Nephron (organoid): Measurements from ENCODE around the gene ZBTB20.

Experiments
- H3K27ac Mint-ChIP-seq, 3 experiments: 2 replicates each; pipeline ENCODE4 v1.8.0; 2020; ENCODE audit warnings: mixed read lengths in 3 of 3, mild to moderate bottlenecking in 2 of 3, moderate library complexity in 1 of 3
- H3K27me3 Mint-ChIP-seq: 2 replicates; pipeline ENCODE4 v1.8.0; 2021; ENCODE audit warnings: low read depth, mild to moderate bottlenecking, moderate library complexity, mixed read lengths
- H3K36me3 Mint-ChIP-seq: 2 replicates; pipeline ENCODE4 v1.8.0; 2020; ENCODE audit warnings: low read depth, mixed read lengths
- H3K4me1 Mint-ChIP-seq: 2 replicates; pipeline ENCODE4 v1.8.0; 2020; ENCODE audit warnings: mixed read lengths
- H3K4me3 Mint-ChIP-seq, 3 experiments: 2 replicates each; pipeline ENCODE4 v1.8.0; 2020; ENCODE audit warnings: mild to moderate bottlenecking in 3 of 3, mixed read lengths in 3 of 3, moderate library complexity in 2 of 3
- H3K9me3 Mint-ChIP-seq: 2 replicates; pipeline ENCODE4 v1.8.0; 2020; ENCODE audit warnings: mixed read lengths
- CTCF ChIP-seq, 3 experiments: fragments of 200-600 bp; sonication (generic); IDR thresholded peaks; one replicate each; pipeline ENCODE4 v1.5.0; 2021; ENCODE audit warnings: antibody characterized with exemption in 3 of 3; ENCODE audit not compliant: unreplicated experiment in 3 of 3

ZBTB20 gene

GRCh38 chr3:114855839-114856238 lies 291.2 kb downstream of the ZBTB20 start:
- H3K27ac Mint-ChIP-seq: no peak overlapping the region
- H3K27me3 Mint-ChIP-seq: no peaks in the 10 kb centered on the region
- H3K9me3 Mint-ChIP-seq: no peaks in the 10 kb centered on the region
- no peak for TF ChIP-seq CTCF (IDR thresholded peaks at IDR 0.05; ENCODE audit: unreplicated experiment in 3 of 3)
- no peak overlapping the region for H3K4me3 Mint-ChIP-seq
- peaks cover 7% of the 10 kb centered on the region for H3K4me1 Mint-ChIP-seq
- no peaks in the 10 kb centered on the region for H3K36me3 Mint-ChIP-seq

GRCh38 chr3:114852966-114853365 lies 294.1 kb downstream of the ZBTB20 start:
- Mint-ChIP-seq H3K4me1 (peaks cover 12% of the 10 kb centered on the region), H3K4me3 (no peak overlapping the region), H3K36me3 (no peaks in the 10 kb centered on the region), H3K27ac (no peak overlapping the region), H3K9me3 (no peaks in the 10 kb centered on the region), H3K27me3 (no peaks in the 10 kb centered on the region)
- TF ChIP-seq CTCF (IDR thresholded peaks at IDR 0.05; ENCODE audit: unreplicated experiment in 3 of 3): no peak

- Mint-ChIP-seq H3K4me1 (peaks cover 9% of the 10 kb centered on the region), H3K4me3 (no peak overlapping the region), H3K27me3 (no peaks in the 10 kb centered on the region), H3K36me3 (no peaks in the 10 kb centered on the region), H3K9me3 (no peaks in the 10 kb centered on the region), H3K27ac (peak overlapping the region; percentile 36 to 59 (median 37))
- TF ChIP-seq CTCF (IDR thresholded peaks at IDR 0.05; ENCODE audit: unreplicated experiment in 3 of 3): no peak
These were observed 296.2 kb downstream of the ZBTB20 start for GRCh38 chr3:114850898-114851297.

GRCh38 chr3:114848643-114849350 lies 298.3 kb downstream of the ZBTB20 start:
- no peaks in the 10 kb centered on the region for H3K27me3 Mint-ChIP-seq
- H3K36me3 Mint-ChIP-seq: no peaks in the 10 kb centered on the region
- H3K4me3 Mint-ChIP-seq: no peak overlapping the region
- no peaks in the 10 kb centered on the region for H3K9me3 Mint-ChIP-seq
- peak overlapping the region; percentile 22 to 44 (median 37) for H3K27ac Mint-ChIP-seq
- peaks cover 9% of the 10 kb centered on the region for H3K4me1 Mint-ChIP-seq
- TF ChIP-seq CTCF (IDR thresholded peaks at IDR 0.05; ENCODE audit: unreplicated experiment in 3 of 3): no peak

- TF ChIP-seq CTCF (IDR thresholded peaks at IDR 0.05; ENCODE audit: unreplicated experiment in 3 of 3): no peak
- no peak overlapping the region for H3K4me3 Mint-ChIP-seq
- H3K27ac Mint-ChIP-seq: peak overlapping the region in 2 of 3 experiments; percentile 22 to 56
- H3K36me3 Mint-ChIP-seq: peaks cover under 1% of the 10 kb centered on the region
- peaks cover 9% of the 10 kb centered on the region for H3K4me1 Mint-ChIP-seq
- H3K27me3 Mint-ChIP-seq: no peaks in the 10 kb centered on the region
- H3K9me3 Mint-ChIP-seq: no peaks in the 10 kb centered on the region
These were observed 299.0 kb downstream of the ZBTB20 start for GRCh38 chr3:114848082-114848481.

GRCh38 chr3:114847564-114847963 lies 299.5 kb downstream of the ZBTB20 start:
- H3K36me3 Mint-ChIP-seq: peaks cover 3% of the 10 kb centered on the region
- no peaks in the 10 kb centered on the region for H3K27me3 Mint-ChIP-seq
- H3K4me3 Mint-ChIP-seq: no peak overlapping the region
- no peak for TF ChIP-seq CTCF (IDR thresholded peaks at IDR 0.05; ENCODE audit: unreplicated experiment in 3 of 3)
- peaks cover 9% of the 10 kb centered on the region for H3K4me1 Mint-ChIP-seq
- H3K27ac Mint-ChIP-seq: peak overlapping the region in 2 of 3 experiments; percentile 22 to 56
- H3K9me3 Mint-ChIP-seq: no peaks in the 10 kb centered on the region
